Thoracic aorta (tissue), 2 donors: ENCODE results near the gene ZNF511. TPM values are rescaled to one million over a fixed set of nuclear protein-coding genes. Genes with fewer than 3 reads are reported as not detected.

Experiments used
- ATAC-seq: fragments of 150-250 bp; one replicate; pipeline ENCODE4 v1.8.0; 2017; ENCODE audit warnings: low read depth; ENCODE audit not compliant: insufficient number of reproducible peaks, low FRiP score
- DNase-seq: peaks from one replicate; pipeline ENCODE4 v3.0.0-alpha.2; 2020; ENCODE audit warnings: low spot score
- H3K27ac ChIP-seq, 2 donors: fragments of 200-600 bp; sonication (generic); 1 replicate in 1 of 2; 2 replicates in 1 of 2; pipeline ENCODE4 v1.5.1; 2016; ENCODE audit warnings: mild to moderate bottlenecking in 2 of 2, moderate library complexity in 2 of 2
- H3K27me3 ChIP-seq: fragments of 200-600 bp; sonication (generic); replicated peaks from 2 replicates; pipeline ENCODE4 v1.6.0; 2016; ENCODE audit warnings: mild to moderate bottlenecking; ENCODE audit not compliant: insufficient read depth
- H3K36me3 ChIP-seq: fragments of 200-600 bp; sonication (generic); one replicate; pipeline ENCODE4 v1.5.1; 2016
- H3K4me1 ChIP-seq, 2 donors: fragments of 200-600 bp; sonication (generic); 1 replicate in 1 of 2; 2 replicates in 1 of 2; pipeline versions ENCODE4 v1.5.1 to v1.6.0; 2016; ENCODE audit warnings: low read depth in 2 of 2, mild to moderate bottlenecking in 1 of 2; ENCODE audit not compliant: control insufficient read depth in 1 of 2
- H3K4me3 ChIP-seq: fragments of 200-600 bp; sonication (generic); 2 replicates; pipeline ENCODE4 v1.5.1; 2016; ENCODE audit warnings: mild to moderate bottlenecking
- H3K9me3 ChIP-seq: fragments of 200-600 bp; sonication (generic); 2 replicates; pipeline ENCODE4 v1.5.1; 2016
- total RNA-seq, 2 donors: library from RNA; depleted of rRNA; stranded (reverse); fragments of >200 nt; gene quantifications; one replicate each; pipeline versions ENCODE4 v1.1.0 to v1.2.3, GENCODE V29; 2016
- TF ChIP-seq, protein P1 (sequence below): fragments of 200-600 bp; sonication (generic); IDR thresholded peaks from one replicate; pipeline ENCODE4 v1.5.1; 2019; ENCODE audit warnings: antibody characterized with exemption

Gene ZNF511
- total RNA-seq, 2 donors from 2014 or later, result 20.0 to 33.2 TPM

DNA sequence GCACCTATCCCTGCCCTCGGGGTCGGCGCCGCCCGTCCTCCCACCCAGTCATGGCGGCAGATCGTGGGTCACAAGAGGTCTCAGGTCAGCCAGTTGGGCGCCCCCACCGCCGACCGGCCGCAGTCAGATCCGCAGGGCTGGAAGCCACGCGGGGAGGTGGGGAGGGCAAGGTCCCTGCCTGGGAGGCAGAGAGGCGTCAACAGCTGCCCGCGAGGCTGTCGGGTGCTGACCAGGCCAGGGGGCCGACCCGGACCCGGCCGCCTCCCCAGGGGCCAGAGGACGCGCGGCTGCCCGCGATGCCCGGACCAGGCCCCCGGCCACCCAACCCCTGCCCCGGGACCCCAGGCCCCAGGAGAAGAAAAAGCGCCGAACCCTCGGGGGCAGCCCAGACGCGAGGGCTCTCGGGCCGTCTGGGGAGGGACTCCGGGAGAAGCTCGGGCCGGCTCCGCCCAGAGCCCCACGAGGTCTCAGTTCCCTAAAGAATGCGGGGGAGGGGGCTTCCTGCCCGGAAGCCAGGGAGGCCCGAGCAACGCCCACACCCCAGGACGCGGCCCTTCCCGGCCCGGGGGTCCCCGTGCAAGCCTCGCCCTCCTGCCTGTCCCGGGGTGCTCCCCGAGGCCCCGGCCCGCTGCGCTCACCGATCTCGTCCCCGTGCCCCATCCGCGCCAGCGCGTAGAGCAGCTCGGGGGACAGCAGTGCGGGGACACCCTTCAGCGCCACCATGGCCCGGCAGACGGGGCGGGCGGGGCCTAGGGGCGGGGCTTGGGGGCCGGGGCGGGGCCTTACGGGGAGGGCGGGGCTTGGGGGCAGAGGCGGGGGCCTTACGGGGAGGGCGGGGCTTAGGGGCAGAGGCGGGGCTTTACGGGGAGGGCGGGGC, 48.8 kb downstream of the ZNF511 start, which contains the start of gene FUOM:
Gene FUOM (minus strand): TSS at position 735 of the 877 bp plus-strand sequence. CDS start 12 bp downstream, at position 723.
- ATAC-seq (no peak), DNase-seq (no peak)
- peaks cover 3 to 21% of the 10 kb centered on the region in 2 donors for H3K4me1 ChIP-seq
- H3K36me3 ChIP-seq, result peaks cover 2% of the 10 kb centered on the region
- TF ChIP-seq, protein P1, sequence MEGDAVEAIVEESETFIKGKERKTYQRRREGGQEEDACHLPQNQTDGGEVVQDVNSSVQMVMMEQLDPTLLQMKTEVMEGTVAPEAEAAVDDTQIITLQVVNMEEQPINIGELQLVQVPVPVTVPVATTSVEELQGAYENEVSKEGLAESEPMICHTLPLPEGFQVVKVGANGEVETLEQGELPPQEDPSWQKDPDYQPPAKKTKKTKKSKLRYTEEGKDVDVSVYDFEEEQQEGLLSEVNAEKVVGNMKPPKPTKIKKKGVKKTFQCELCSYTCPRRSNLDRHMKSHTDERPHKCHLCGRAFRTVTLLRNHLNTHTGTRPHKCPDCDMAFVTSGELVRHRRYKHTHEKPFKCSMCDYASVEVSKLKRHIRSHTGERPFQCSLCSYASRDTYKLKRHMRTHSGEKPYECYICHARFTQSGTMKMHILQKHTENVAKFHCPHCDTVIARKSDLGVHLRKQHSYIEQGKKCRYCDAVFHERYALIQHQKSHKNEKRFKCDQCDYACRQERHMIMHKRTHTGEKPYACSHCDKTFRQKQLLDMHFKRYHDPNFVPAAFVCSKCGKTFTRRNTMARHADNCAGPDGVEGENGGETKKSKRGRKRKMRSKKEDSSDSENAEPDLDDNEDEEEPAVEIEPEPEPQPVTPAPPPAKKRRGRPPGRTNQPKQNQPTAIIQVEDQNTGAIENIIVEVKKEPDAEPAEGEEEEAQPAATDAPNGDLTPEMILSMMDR, result no peak
- no peak within 1 kb of the TSS for H3K27ac ChIP-seq
- peak within 1 kb of the TSS; percentile 81 for H3K4me3 ChIP-seq
- H3K9me3 ChIP-seq, result no peaks in the 10 kb centered on the region
- H3K27me3 ChIP-seq, result no peaks in the 10 kb centered on the region

DNA sequence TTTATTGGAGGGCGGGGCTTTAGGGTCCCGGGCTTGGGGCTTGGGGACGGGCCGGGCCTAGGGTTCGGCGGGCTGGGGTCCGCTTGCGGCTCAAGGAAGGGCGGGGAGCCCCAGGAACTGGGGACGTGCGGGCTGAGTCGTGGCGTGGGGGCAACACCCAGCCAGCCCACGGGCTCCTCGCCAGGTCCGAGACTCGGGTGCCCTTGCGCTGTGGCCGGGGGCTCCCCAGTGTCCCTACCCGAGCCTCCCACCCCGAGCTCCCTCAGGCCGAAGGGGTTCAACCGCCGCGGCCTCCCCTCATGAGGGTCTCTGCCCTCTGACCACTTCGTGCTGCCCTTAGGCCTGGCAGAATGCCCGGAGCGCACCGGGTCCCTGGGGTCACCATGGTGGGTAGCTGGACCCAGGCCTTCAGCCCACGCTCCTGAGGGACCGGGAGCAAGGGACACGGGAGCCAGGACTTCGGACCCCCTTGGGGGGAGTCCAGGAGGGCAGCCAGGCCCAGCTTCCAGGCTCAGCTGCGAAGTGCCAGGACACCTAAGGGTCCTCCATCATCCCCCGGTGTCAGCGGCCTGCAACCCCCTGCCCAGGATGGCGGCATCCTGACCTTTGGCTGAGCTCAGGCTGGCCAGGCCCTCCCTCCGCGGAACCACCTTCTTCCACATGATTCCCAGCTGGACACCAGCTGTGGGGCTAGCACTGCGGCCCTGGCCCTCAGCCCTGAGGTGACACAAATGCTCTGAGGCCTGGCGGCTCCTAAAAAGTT, 49.6 kb downstream of the ZNF511 start:
- no peak overlapping the region for H3K4me3 ChIP-seq
- ATAC-seq, result no peak

DNA sequence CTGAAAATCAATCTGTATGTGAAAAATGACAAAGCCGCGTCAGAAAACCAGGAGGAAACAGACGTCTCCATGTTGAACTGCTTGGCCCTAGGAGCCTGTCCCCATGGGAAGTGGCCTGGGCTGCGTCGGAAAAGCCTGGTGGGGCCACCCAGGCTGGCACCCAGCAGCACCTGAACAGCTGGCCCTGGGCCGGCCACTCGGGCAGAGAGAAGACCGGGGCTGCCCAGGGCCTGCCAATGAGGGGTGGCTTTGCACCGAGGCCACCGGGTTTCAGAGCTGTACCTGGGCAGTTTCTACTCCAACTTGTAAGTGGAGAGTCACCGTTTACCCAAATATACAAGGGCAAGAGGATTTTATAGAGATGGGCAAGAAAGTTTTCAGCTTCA, 50.2 kb downstream of the ZNF511 start:
- no peaks in the 10 kb centered on the region for H3K27me3 ChIP-seq
- H3K9me3 ChIP-seq, result no peaks in the 10 kb centered on the region
- no peak overlapping the region for H3K27ac ChIP-seq
- peaks cover 3 to 21% of the 10 kb centered on the region in 2 donors for H3K4me1 ChIP-seq
- TF ChIP-seq, protein P1, result no peak
- ATAC-seq (no peak), DNase-seq (no peak)
- H3K4me3 ChIP-seq, result no peak overlapping the region
- H3K36me3 ChIP-seq, result peaks cover 6% of the 10 kb centered on the region

More for the DNA sequence above, 49.6 kb downstream of the ZNF511 start:
- H3K36me3 ChIP-seq, result peaks cover 6% of the 10 kb centered on the region
- H3K27ac ChIP-seq, result no peak overlapping the region
- H3K27me3 ChIP-seq, result no peaks in the 10 kb centered on the region
- TF ChIP-seq, protein P1, result no peak
- H3K4me1 ChIP-seq, result peaks cover 3 to 21% of the 10 kb centered on the region in 2 donors
- no peak for DNase-seq
- no peaks in the 10 kb centered on the region for H3K9me3 ChIP-seq

DNA sequence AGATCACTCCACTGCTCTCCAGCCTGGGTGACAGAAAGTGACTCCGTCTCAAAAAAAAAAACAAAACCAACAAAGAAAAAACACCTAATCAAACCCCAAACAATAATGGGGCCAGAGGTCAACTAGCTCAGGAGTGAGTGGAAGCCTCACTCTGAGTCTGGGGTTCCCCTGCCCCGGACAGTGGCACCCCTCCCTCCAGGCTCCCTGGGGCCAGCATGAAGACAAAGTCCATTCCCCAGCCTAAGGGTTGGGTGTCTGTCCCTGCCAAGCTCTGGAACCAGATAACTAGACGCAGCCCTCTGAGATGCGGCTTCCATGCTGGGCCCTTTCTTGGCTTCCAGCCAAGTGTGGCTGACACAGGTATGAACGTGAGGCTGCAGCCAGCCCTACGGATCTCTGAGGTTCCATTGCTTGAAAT, 50.8 kb downstream of the ZNF511 start:
- no peak overlapping the region for H3K4me3 ChIP-seq
- ATAC-seq, result no peak
- H3K27me3 ChIP-seq, result no peaks in the 10 kb centered on the region
- H3K36me3 ChIP-seq, result peaks cover 8% of the 10 kb centered on the region
- H3K27ac ChIP-seq, result no peak overlapping the region
- peaks cover 3 to 21% of the 10 kb centered on the region in 2 donors for H3K4me1 ChIP-seq
- DNase-seq, result no peak
- no peaks in the 10 kb centered on the region for H3K9me3 ChIP-seq
- TF ChIP-seq, protein P1, result no peak
